GM18870 (cell line): ENCODE measurements around the gene DET1.
"Not testable (repeated sequence)": the region's sequence is repeated elsewhere in the genome, so short reads cannot be mapped to it uniquely, and the experiment has no call there.

Source experiments
- ATAC-seq: cut with Tn5 transposase; IDR thresholded peaks from one replicate; pipeline ENCODE4 v1.9.1; 2021; ENCODE audit warnings: moderate library complexity; ENCODE audit not compliant: unreplicated experiment

The DET1 gene

GRCh38 chr15:88498996-88499395 is 47.5 kb downstream of the DET1 start:
- no peak for ATAC-seq

- no peak for ATAC-seq
Measured at GRCh38 chr15:88497109-88497765, 49.2 kb downstream of the DET1 start.

- no peak for ATAC-seq
Measured at GRCh38 chr15:88493844-88494243, 52.6 kb downstream of the DET1 start.

- ATAC-seq, result no peak
Measured at GRCh38 chr15:88491158-88491557, 55.3 kb downstream of the DET1 start.

GRCh38 chr15:88490036-88490435 is 56.4 kb downstream of the DET1 start:
- ATAC-seq, result no peak

GRCh38 chr15:88489321-88489720 is 57.2 kb downstream of the DET1 start:
- no peak for ATAC-seq

- no peak for ATAC-seq
Measured at GRCh38 chr15:88487796-88488523, 58.5 kb downstream of the DET1 start.

GRCh38 chr15:88487178-88487795 is 59.2 kb downstream of the DET1 start:
- ATAC-seq, result no peak

GRCh38 chr15:88484682-88485331 is 61.7 kb downstream of the DET1 start:
- no peak for ATAC-seq

GRCh38 chr15:88482263-88482662 is 64.2 kb downstream of the DET1 start:
- ATAC-seq, result no peak

- ATAC-seq, result no peak
Measured at GRCh38 chr15:88480981-88481380, 65.5 kb downstream of the DET1 start.

GRCh38 chr15:88479169-88479568 is 67.3 kb downstream of the DET1 start:
- ATAC-seq, result no peak

GRCh38 chr15:88477904-88478303 is 68.6 kb downstream of the DET1 start:
- no peak for ATAC-seq

GRCh38 chr15:88477126-88477525 is 69.4 kb downstream of the DET1 start:
- ATAC-seq, result no peak

- peak; percentile 64 for ATAC-seq
Measured at GRCh38 chr15:88476635-88477060, 69.8 kb downstream of the DET1 start.

GRCh38 chr15:88473661-88474293 is 72.7 kb downstream of the DET1 start:
- not testable (repeated sequence) for ATAC-seq

- no peak for ATAC-seq
Measured at GRCh38 chr15:88472225-88472624, 74.3 kb downstream of the DET1 start.

GRCh38 chr15:88470625-88471372 is 75.7 kb downstream of the DET1 start:
- no peak for ATAC-seq

- no peak for ATAC-seq
Measured at GRCh38 chr15:88469321-88469720, 77.2 kb downstream of the DET1 start.

- ATAC-seq, result not testable (repeated sequence)
Measured at GRCh38 chr15:88468721-88469120, 77.8 kb downstream of the DET1 start.
